ENCODE measurements around the gene MUC20.

DNA sequence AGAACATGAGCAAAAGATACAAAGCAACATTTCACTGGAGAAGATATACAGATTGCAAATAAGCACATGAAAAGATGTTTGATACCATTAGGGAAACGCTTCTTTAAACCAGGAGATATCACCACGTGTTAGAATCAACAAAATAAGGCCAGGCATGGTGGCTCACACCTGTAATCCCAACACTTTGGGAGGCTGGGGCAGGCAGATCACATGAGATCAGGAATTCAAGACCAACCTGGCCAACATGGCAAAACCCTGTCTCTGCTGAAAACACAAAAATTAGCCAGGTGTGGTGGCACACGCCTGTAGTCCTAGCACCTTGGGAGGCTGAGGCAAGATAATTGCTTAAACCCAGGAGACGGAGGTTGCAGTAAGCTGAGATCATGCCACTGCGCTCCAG, 20.5 kb upstream of the MUC20 start:
- TF ChIP-seq, protein P1, sequence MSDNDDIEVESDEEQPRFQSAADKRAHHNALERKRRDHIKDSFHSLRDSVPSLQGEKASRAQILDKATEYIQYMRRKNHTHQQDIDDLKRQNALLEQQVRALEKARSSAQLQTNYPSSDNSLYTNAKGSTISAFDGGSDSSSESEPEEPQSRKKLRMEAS (IDR thresholded peaks at IDR 0.05; ENCODE audit: low read depth, low read length): no peak
- TF ChIP-seq POLR2A (IDR thresholded peaks at IDR 0.05; ENCODE audit: extremely low read depth, insufficient read length) (no peak), MYC (IDR thresholded peaks at IDR 0.05; ENCODE audit: low read depth, low read length) (no peak)
- TF ChIP-seq, protein P2, sequence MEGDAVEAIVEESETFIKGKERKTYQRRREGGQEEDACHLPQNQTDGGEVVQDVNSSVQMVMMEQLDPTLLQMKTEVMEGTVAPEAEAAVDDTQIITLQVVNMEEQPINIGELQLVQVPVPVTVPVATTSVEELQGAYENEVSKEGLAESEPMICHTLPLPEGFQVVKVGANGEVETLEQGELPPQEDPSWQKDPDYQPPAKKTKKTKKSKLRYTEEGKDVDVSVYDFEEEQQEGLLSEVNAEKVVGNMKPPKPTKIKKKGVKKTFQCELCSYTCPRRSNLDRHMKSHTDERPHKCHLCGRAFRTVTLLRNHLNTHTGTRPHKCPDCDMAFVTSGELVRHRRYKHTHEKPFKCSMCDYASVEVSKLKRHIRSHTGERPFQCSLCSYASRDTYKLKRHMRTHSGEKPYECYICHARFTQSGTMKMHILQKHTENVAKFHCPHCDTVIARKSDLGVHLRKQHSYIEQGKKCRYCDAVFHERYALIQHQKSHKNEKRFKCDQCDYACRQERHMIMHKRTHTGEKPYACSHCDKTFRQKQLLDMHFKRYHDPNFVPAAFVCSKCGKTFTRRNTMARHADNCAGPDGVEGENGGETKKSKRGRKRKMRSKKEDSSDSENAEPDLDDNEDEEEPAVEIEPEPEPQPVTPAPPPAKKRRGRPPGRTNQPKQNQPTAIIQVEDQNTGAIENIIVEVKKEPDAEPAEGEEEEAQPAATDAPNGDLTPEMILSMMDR (IDR thresholded peaks at IDR 0.05; ENCODE audit: low read depth, low read length): no peak

All from NB4 (cell line).